GM12875 (cell line): Measurements from ENCODE around the gene MRPL45.

Source experiments
- H3K4me3 ChIP-seq: one replicate; pipeline ENCODE4 v1.5.1; 2011; ENCODE audit warnings: low read depth, low read length, control low read depth
- TF ChIP-seq, protein P1 (sequence below): IDR thresholded peaks from 2 replicates; pipeline ENCODE4 v1.5.1; 2011; ENCODE audit warnings: low read depth, mild to moderate bottlenecking, control low read depth, inconsistent platforms, low read length, moderate library complexity, borderline replicate concordance; ENCODE audit not compliant: insufficient read depth

Gene MRPL45

DNA sequence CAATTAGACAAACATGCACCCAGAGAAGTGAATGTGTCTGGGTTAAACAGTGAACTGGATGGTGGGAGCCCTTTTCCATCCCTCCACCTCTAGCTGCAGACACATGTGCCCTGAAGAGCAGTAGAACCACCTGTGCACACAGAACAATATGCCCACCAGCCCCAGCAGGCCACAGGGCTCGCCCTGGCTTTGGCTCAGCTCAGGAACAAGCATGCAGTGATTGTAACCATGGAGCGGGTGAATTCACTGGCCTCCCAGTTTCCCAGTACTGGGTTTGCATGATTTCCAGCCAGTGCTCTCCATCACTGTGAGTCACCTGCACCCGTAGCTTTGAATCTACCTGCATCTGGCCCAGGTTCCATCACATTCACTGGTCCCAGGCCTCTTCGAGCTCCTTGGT is 41.6 kb downstream of the MRPL45 start:
- TF ChIP-seq, protein P1, sequence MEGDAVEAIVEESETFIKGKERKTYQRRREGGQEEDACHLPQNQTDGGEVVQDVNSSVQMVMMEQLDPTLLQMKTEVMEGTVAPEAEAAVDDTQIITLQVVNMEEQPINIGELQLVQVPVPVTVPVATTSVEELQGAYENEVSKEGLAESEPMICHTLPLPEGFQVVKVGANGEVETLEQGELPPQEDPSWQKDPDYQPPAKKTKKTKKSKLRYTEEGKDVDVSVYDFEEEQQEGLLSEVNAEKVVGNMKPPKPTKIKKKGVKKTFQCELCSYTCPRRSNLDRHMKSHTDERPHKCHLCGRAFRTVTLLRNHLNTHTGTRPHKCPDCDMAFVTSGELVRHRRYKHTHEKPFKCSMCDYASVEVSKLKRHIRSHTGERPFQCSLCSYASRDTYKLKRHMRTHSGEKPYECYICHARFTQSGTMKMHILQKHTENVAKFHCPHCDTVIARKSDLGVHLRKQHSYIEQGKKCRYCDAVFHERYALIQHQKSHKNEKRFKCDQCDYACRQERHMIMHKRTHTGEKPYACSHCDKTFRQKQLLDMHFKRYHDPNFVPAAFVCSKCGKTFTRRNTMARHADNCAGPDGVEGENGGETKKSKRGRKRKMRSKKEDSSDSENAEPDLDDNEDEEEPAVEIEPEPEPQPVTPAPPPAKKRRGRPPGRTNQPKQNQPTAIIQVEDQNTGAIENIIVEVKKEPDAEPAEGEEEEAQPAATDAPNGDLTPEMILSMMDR: no peak
- no peak overlapping the region for H3K4me3 ChIP-seq

DNA sequence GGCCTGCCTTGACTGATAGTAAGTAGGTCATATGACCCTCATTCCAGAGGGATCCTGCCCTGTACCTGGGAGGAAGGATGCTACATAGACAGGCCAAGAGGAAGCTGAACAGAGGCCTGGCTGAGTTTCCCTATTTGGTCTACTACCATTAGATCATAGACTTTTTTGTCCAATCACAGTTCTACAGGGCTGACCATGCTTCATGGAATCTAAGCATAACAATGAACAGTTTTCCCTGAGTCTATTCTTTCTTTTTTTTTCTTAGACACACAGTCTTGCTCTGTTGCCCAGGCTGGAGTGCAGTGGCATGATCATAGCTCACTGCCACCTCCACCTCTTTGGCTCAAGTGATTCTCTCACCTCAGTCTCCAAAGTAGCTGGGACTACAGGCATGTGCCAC is 42.9 kb downstream of the MRPL45 start:
- TF ChIP-seq, protein P1: no peak
- no peak overlapping the region for H3K4me3 ChIP-seq

GRCh38 chr17:38341035-38341721 is 44.2 kb downstream of the MRPL45 start:
- no peak overlapping the region for H3K4me3 ChIP-seq
- TF ChIP-seq, protein P1: no peak

DNA sequence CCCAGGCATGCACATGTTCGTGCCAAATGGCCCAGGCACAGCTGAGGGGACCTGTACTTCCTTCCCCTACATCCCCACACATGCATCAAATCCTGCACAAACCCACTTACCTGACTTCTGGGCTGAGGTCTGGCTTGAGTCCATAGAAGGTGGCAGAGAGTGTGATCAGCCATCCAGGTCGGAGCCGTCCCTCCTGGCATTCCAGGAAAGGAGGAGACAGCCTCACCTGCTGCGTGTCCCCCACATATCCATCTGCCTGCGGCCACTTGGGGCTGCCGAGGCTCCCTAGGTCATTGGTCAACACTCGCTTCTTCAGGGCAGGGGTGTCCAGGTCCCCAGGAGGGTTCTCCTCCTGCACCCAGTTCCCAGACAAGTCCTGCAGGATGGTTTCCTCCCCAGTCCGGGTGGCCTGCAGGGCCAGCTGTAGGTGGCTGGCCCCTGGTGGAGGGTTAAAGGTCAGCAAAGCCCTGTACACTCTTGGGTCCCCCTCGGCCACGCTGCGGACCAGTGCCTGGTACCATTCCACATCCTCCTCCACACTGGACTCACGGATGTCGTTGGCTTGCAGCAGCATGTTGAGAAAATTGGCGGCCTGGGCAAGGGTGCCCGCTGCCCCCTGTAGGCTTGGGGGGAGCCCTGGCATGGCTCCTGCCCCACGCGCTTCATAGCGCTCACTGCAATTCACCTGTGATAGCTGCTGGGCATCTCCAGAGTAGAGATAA is 46.1 kb downstream of the MRPL45 start:
- TF ChIP-seq, protein P1: no peak
- no peak overlapping the region for H3K4me3 ChIP-seq

DNA sequence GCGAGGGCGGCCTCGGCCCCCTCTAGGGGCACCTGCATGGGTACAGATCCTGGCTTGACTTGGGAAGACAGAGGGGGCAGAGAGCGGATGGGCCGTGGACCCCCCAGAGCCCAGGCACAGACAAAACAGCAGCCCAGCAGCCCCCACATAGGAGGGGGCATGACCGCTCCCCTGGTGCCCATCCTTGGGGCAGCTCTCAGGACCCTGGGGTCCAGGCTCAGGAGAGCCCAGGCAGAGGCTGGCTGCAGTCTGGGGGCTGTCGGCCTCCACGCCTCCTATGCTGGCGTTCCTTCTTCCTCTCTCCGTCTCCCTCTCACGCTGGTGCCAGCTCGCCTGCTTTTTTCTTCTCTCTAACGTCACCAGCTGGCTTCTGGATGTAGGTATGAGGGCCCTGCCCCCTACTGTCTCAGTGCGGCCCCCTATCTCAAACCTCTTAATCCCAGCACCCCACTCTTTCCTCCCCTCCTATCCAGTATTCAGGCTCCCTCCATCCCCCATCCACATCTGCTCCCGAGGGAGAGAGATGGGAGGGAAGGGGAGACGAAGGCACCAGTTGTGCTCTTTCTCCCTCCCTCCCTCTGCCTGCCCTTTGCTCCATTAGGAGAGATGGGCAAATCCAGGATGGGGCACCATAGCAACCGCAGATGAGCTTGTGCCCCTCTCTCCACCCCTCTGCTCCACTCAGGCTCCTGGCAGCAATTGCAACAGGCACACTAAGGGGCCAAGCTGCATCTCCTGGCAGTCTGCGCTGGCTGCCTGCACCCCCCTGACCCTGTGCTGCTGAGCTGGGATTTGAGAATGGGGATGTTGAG is 46.8 kb downstream of the MRPL45 start, which contains the start of gene GPR179:
Gene GPR179, minus strand, starts transcription at position 349 of the 812 bp plus-strand sequence. Its CDS starts 167 bp downstream, at position 182.
- TF ChIP-seq, protein P1: no peak
- H3K4me3 ChIP-seq: no peak within 1 kb of the TSS

GRCh38 chr17:38344420-38344745 is 47.4 kb downstream of the MRPL45 start:
- TF ChIP-seq, protein P1: no peak

More at GRCh38 chr17:38344420-38344745, 47.4 kb downstream of the MRPL45 start:
- no peak overlapping the region for H3K4me3 ChIP-seq
